Measurements from ENCODE around the gene KCTD1.

KCTD1 gene

GRCh38 chr18:26515643-26516487 lies 32.5 kb downstream of the KCTD1 start:
- no peak for DNase-seq
- H3K4me3 ChIP-seq (ENCODE audit: low read depth, low read length), result no peak overlapping the region
- no peak overlapping the region for H4K91ac ChIP-seq (ENCODE audit: low read depth, low read length)
- peaks cover 3 to 5% of the 10 kb centered on the region in 2 experiments for H3K4me1 ChIP-seq (ENCODE audit: control insufficient read depth in 1 of 2, insufficient read depth in 2 of 2, low read length in 2 of 2)
- H3K27me3 ChIP-seq (ENCODE audit: insufficient read depth, low read length), result no peaks in the 10 kb centered on the region
- no peak overlapping the region for H3K14ac ChIP-seq (ENCODE audit: low read length)
- no peak overlapping the region for H2BK5ac ChIP-seq (ENCODE audit: low read depth, low read length, poor library complexity)
- H3K4ac ChIP-seq (ENCODE audit: low read depth, low read length), result no peak overlapping the region
- no peak overlapping the region for H4K12ac ChIP-seq (ENCODE audit: low read depth, low read length)
- H3K79me2 ChIP-seq (ENCODE audit: control insufficient read depth, insufficient read depth, low read length, poor library complexity), result peaks cover 1% of the 10 kb centered on the region
- H3K27ac ChIP-seq (ENCODE audit: low read depth, low read length), result no peak overlapping the region
- H4K8ac ChIP-seq (ENCODE audit: low read depth, low read length), result no peak overlapping the region
- H3K9me3 ChIP-seq (ENCODE audit: insufficient read depth, low read depth, low read length), result no peaks in the 10 kb centered on the region
- H2BK120ac ChIP-seq (ENCODE audit: insufficient read depth, low read length, poor library complexity), result no peak overlapping the region
- no peaks in the 10 kb centered on the region for H3K36me3 ChIP-seq (ENCODE audit: control insufficient read depth in 1 of 2, insufficient read depth in 2 of 2, low read length in 2 of 2)
- WGBS (ENCODE audit: extremely low coverage, insufficient coverage, insufficient read length), result no CpG with 5 or more reads among the region's 9 CpGs
- no peak overlapping the region for H3K9ac ChIP-seq (ENCODE audit: low read length)
- no peak overlapping the region for H2AK5ac ChIP-seq (ENCODE audit: low read length)
- no peak overlapping the region for H2BK12ac ChIP-seq (ENCODE audit: low read length)
- no peak overlapping the region for H3K23ac ChIP-seq (ENCODE audit: low read length)
- H3K4me2 ChIP-seq (ENCODE audit: low read length), result no peak overlapping the region
- H3K18ac ChIP-seq (ENCODE audit: low read length), result no peak overlapping the region
- H2AFZ ChIP-seq (ENCODE audit: insufficient read depth, low read length, poor library complexity), result no peak overlapping the region
- H3K79me1 ChIP-seq (ENCODE audit: low read length), result peaks cover 2% of the 10 kb centered on the region

GRCh38 chr18:26511339-26512071 lies 36.8 kb downstream of the KCTD1 start:
- H2AFZ ChIP-seq (ENCODE audit: insufficient read depth, low read length, poor library complexity), result no peak overlapping the region
- H4K91ac ChIP-seq (ENCODE audit: low read depth, low read length), result no peak overlapping the region
- no peak overlapping the region for H4K8ac ChIP-seq (ENCODE audit: low read depth, low read length)
- no peak overlapping the region for H3K23ac ChIP-seq (ENCODE audit: low read length)
- WGBS (ENCODE audit: extremely low coverage, insufficient coverage, insufficient read length), result no CpG with 5 or more reads among the region's 10 CpGs
- no peak overlapping the region for H3K4me2 ChIP-seq (ENCODE audit: low read length)
- H4K12ac ChIP-seq (ENCODE audit: low read depth, low read length), result no peak overlapping the region
- peaks cover 5 to 8% of the 10 kb centered on the region in 2 experiments for H3K4me1 ChIP-seq (ENCODE audit: control insufficient read depth in 1 of 2, insufficient read depth in 2 of 2, low read length in 2 of 2)
- H3K9ac ChIP-seq (ENCODE audit: low read length), result no peak overlapping the region
- no peaks in the 10 kb centered on the region for H3K36me3 ChIP-seq (ENCODE audit: control insufficient read depth in 1 of 2, insufficient read depth in 2 of 2, low read length in 2 of 2)
- no peak overlapping the region for H3K4ac ChIP-seq (ENCODE audit: low read depth, low read length)
- DNase-seq, result no peak
- no peak overlapping the region for H3K14ac ChIP-seq (ENCODE audit: low read length)
- H3K4me3 ChIP-seq (ENCODE audit: low read depth, low read length), result no peak overlapping the region
- H3K79me1 ChIP-seq (ENCODE audit: low read length), result peaks cover 2% of the 10 kb centered on the region
- H2AK5ac ChIP-seq (ENCODE audit: low read length), result no peak overlapping the region
- no peak overlapping the region for H2BK120ac ChIP-seq (ENCODE audit: insufficient read depth, low read length, poor library complexity)
- no peak overlapping the region for H2BK12ac ChIP-seq (ENCODE audit: low read length)
- peaks cover 1% of the 10 kb centered on the region for H3K79me2 ChIP-seq (ENCODE audit: control insufficient read depth, insufficient read depth, low read length, poor library complexity)
- H2BK5ac ChIP-seq (ENCODE audit: low read depth, low read length, poor library complexity), result no peak overlapping the region
- H3K27ac ChIP-seq (ENCODE audit: low read depth, low read length), result no peak overlapping the region
- no peaks in the 10 kb centered on the region for H3K9me3 ChIP-seq (ENCODE audit: insufficient read depth, low read depth, low read length)
- no peaks in the 10 kb centered on the region for H3K27me3 ChIP-seq (ENCODE audit: insufficient read depth, low read length)
- H3K18ac ChIP-seq (ENCODE audit: low read length), result no peak overlapping the region

- DNase-seq, result no peak
These were observed 38.0 kb downstream of the KCTD1 start for GRCh38 chr18:26510337-26510736.

GRCh38 chr18:26506012-26506411 lies 42.3 kb downstream of the KCTD1 start:
- no peak for DNase-seq
- no CpG with 5 or more reads among the region's 8 CpGs for WGBS (ENCODE audit: extremely low coverage, insufficient coverage, insufficient read length)

More at GRCh38 chr18:26510337-26510736, 38.0 kb downstream of the KCTD1 start:
- H3K9ac ChIP-seq (ENCODE audit: low read length), result no peak overlapping the region
- H3K18ac ChIP-seq (ENCODE audit: low read length), result no peak overlapping the region
- no peak overlapping the region for H3K23ac ChIP-seq (ENCODE audit: low read length)
- no peak overlapping the region for H2AFZ ChIP-seq (ENCODE audit: insufficient read depth, low read length, poor library complexity)
- H3K4ac ChIP-seq (ENCODE audit: low read depth, low read length), result no peak overlapping the region
- no peak overlapping the region for H3K4me3 ChIP-seq (ENCODE audit: low read depth, low read length)
- no peak overlapping the region for H2BK5ac ChIP-seq (ENCODE audit: low read depth, low read length, poor library complexity)
- H3K36me3 ChIP-seq (ENCODE audit: control insufficient read depth in 1 of 2, insufficient read depth in 2 of 2, low read length in 2 of 2), result no peaks in the 10 kb centered on the region
- H3K14ac ChIP-seq (ENCODE audit: low read length), result no peak overlapping the region
- H3K27me3 ChIP-seq (ENCODE audit: insufficient read depth, low read length), result no peaks in the 10 kb centered on the region
- H3K79me2 ChIP-seq (ENCODE audit: control insufficient read depth, insufficient read depth, low read length, poor library complexity), result peaks cover 1% of the 10 kb centered on the region
- H3K9me3 ChIP-seq (ENCODE audit: insufficient read depth, low read depth, low read length), result no peaks in the 10 kb centered on the region
- no peak overlapping the region for H3K27ac ChIP-seq (ENCODE audit: low read depth, low read length)
- H2BK120ac ChIP-seq (ENCODE audit: insufficient read depth, low read length, poor library complexity), result no peak overlapping the region
- H2AK5ac ChIP-seq (ENCODE audit: low read length), result no peak overlapping the region
- WGBS (ENCODE audit: extremely low coverage, insufficient coverage, insufficient read length), result no CpG with 5 or more reads among the region's 3 CpGs
- H4K91ac ChIP-seq (ENCODE audit: low read depth, low read length), result no peak overlapping the region
- H3K4me1 ChIP-seq (ENCODE audit: control insufficient read depth in 1 of 2, insufficient read depth in 2 of 2, low read length in 2 of 2), result peaks cover 5 to 8% of the 10 kb centered on the region in 2 experiments
- no peak overlapping the region for H2BK12ac ChIP-seq (ENCODE audit: low read length)
- H3K79me1 ChIP-seq (ENCODE audit: low read length), result peaks cover 2% of the 10 kb centered on the region
- H4K12ac ChIP-seq (ENCODE audit: low read depth, low read length), result no peak overlapping the region
- H3K4me2 ChIP-seq (ENCODE audit: low read length), result no peak overlapping the region
- no peak overlapping the region for H4K8ac ChIP-seq (ENCODE audit: low read depth, low read length)

More at GRCh38 chr18:26506012-26506411, 42.3 kb downstream of the KCTD1 start:
- Histone ChIP-seq H4K8ac (ENCODE audit: low read depth, low read length) (no peak overlapping the region), H3K4me1 (ENCODE audit: control insufficient read depth in 1 of 2, insufficient read depth in 2 of 2, low read length in 2 of 2) (peaks cover 0 to 5% of the 10 kb centered on the region in 2 experiments), H3K4me2 (ENCODE audit: low read length) (no peak overlapping the region), H4K91ac (ENCODE audit: low read depth, low read length) (no peak overlapping the region), H3K18ac (ENCODE audit: low read length) (no peak overlapping the region), H3K9me3 (ENCODE audit: insufficient read depth, low read depth, low read length) (no peaks in the 10 kb centered on the region), H3K14ac (ENCODE audit: low read length) (no peak overlapping the region), H2AFZ (ENCODE audit: insufficient read depth, low read length, poor library complexity) (no peak overlapping the region), H3K4me3 (ENCODE audit: low read depth, low read length) (no peak overlapping the region), H3K79me2 (ENCODE audit: control insufficient read depth, insufficient read depth, low read length, poor library complexity) (no peaks in the 10 kb centered on the region), H2AK5ac (ENCODE audit: low read length) (no peak overlapping the region), H2BK5ac (ENCODE audit: low read depth, low read length, poor library complexity) (no peak overlapping the region), H4K12ac (ENCODE audit: low read depth, low read length) (no peak overlapping the region), H3K27ac (ENCODE audit: low read depth, low read length) (no peak overlapping the region), H3K23ac (ENCODE audit: low read length) (no peak overlapping the region), H3K36me3 (ENCODE audit: control insufficient read depth in 1 of 2, insufficient read depth in 2 of 2, low read length in 2 of 2) (no peaks in the 10 kb centered on the region), H2BK120ac (ENCODE audit: insufficient read depth, low read length, poor library complexity) (no peak overlapping the region), H3K9ac (ENCODE audit: low read length) (no peak overlapping the region), H3K27me3 (ENCODE audit: insufficient read depth, low read length) (no peaks in the 10 kb centered on the region), H3K4ac (ENCODE audit: low read depth, low read length) (no peak overlapping the region), H2BK12ac (ENCODE audit: low read length) (no peak overlapping the region), H3K79me1 (ENCODE audit: low read length) (no peaks in the 10 kb centered on the region)
